COR-L47 (cell line): ENCODE measurements around the gene CD244.

Experiments used
- DNase-seq: peaks from one replicate; lab custom pipeline; 2025; lab: John Stamatoyannopoulos, UW

Gene CD244

GRCh38 chr1:160844447-160845232 is 18.0 kb downstream of the CD244 start:
- no peak for DNase-seq

GRCh38 chr1:160841079-160841478 is 21.6 kb downstream of the CD244 start:
- no peak for DNase-seq

GRCh38 chr1:160839746-160840145 is 22.9 kb downstream of the CD244 start:
- DNase-seq, result no peak

GRCh38 chr1:160838888-160839287 is 23.8 kb downstream of the CD244 start:
- no peak for DNase-seq

- no peak for DNase-seq
These were observed 25.0 kb downstream of the CD244 start for GRCh38 chr1:160837558-160838205.

- no peak for DNase-seq
These were observed 25.6 kb downstream of the CD244 start for GRCh38 chr1:160836981-160837557.

- no peak for DNase-seq
These were observed 26.1 kb downstream of the CD244 start for GRCh38 chr1:160836561-160836960.

GRCh38 chr1:160835751-160836150 is 26.9 kb downstream of the CD244 start:
- DNase-seq, result no peak

GRCh38 chr1:160834945-160835565 is 27.6 kb downstream of the CD244 start:
- no peak for DNase-seq

GRCh38 chr1:160830321-160831153 is 32.1 kb downstream of the CD244 start:
- DNase-seq, result peak; percentile 8

GRCh38 chr1:160829766-160830165 is 32.9 kb downstream of the CD244 start:
- no peak for DNase-seq

GRCh38 chr1:160827418-160827817 is 35.3 kb downstream of the CD244 start:
- DNase-seq, result no peak

GRCh38 chr1:160826546-160826945 is 36.1 kb downstream of the CD244 start:
- no peak for DNase-seq

- DNase-seq, result no peak
These were observed 39.4 kb downstream of the CD244 start for GRCh38 chr1:160823296-160823695.

GRCh38 chr1:160821627-160822026 is 41.1 kb downstream of the CD244 start:
- peak; percentile 28 for DNase-seq

- no peak for DNase-seq
These were observed 43.5 kb downstream of the CD244 start for GRCh38 chr1:160819186-160819585.

- DNase-seq, result no peak
These were observed 44.3 kb downstream of the CD244 start for GRCh38 chr1:160818207-160818937.

GRCh38 chr1:160814856-160815255 is 47.8 kb downstream of the CD244 start:
- no peak for DNase-seq

GRCh38 chr1:160814316-160814715 is 48.4 kb downstream of the CD244 start:
- DNase-seq, result no peak

- DNase-seq, result no peak
These were observed 49.5 kb downstream of the CD244 start for GRCh38 chr1:160813215-160813614.

GRCh38 chr1:160811147-160811546 is 51.5 kb downstream of the CD244 start:
- no peak for DNase-seq
